Gastrocnemius medialis (tissue), 4 donors: ENCODE measurements around the gene CMIP.

ENCODE experiments used
- POLR2A ChIP-seq, 2 donors: fragments of 450-650 bp; IDR thresholded peaks; one replicate each; pipeline ENCODE4 v1.6.1; 2017; ENCODE audit warnings: antibody characterized with exemption in 2 of 2, mild to moderate bottlenecking in 2 of 2, moderate library complexity in 2 of 2
- TF ChIP-seq, protein P1 (sequence below), 5 experiments: fragments of 450-650 bp in 3 of 5; fragments of 200-600 bp in 2 of 5; sonication (generic) in 2 of 5; IDR thresholded peaks in 4 of 5; conservative IDR thresholded peaks in 1 of 5; 1 replicate in 4 of 5; 2 replicates in 1 of 5; pipeline ENCODE4 v1.5.1; 2016 to 2019; ENCODE audit warnings: antibody characterized with exemption in 5 of 5, mild to moderate bottlenecking in 3 of 5, moderate library complexity in 3 of 5

DNA sequence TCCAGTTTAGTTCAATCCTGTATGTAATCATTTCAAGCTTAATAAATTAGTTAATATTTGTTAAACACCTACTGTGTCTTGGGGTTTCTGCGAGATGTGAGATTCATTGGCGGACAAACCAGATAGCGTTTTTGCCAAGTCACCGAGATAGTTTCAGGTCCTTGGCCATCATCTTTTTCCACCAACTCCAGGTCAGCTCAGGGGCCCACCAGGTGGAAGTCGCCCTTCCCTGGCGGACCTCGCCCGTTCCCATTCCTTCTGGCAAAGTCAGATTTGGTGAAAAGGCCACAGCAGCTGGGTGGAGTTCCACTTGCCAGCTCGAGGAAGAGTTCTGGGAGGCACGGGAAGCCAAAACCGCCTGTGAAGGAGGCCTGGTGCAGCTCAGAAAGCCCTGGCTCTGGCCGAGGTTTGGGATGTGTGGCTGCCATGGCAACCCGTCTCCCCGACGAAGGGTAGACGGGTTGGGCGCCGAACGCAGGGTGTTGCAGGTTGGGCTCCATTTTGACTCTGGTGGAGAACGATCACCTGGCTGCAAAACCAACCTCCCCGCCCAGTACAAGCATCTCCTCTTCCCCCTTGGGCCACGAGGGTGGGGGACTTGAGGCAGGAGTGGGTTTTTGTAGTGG lies 39.5 kb downstream of the CMIP start:
- TF ChIP-seq, protein P1, sequence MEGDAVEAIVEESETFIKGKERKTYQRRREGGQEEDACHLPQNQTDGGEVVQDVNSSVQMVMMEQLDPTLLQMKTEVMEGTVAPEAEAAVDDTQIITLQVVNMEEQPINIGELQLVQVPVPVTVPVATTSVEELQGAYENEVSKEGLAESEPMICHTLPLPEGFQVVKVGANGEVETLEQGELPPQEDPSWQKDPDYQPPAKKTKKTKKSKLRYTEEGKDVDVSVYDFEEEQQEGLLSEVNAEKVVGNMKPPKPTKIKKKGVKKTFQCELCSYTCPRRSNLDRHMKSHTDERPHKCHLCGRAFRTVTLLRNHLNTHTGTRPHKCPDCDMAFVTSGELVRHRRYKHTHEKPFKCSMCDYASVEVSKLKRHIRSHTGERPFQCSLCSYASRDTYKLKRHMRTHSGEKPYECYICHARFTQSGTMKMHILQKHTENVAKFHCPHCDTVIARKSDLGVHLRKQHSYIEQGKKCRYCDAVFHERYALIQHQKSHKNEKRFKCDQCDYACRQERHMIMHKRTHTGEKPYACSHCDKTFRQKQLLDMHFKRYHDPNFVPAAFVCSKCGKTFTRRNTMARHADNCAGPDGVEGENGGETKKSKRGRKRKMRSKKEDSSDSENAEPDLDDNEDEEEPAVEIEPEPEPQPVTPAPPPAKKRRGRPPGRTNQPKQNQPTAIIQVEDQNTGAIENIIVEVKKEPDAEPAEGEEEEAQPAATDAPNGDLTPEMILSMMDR (IDR thresholded peaks at IDR 0.05 in 4 of 5, conservative IDR thresholded peaks at IDR 0.05 in 1 of 5) = no peak
- TF ChIP-seq POLR2A (IDR thresholded peaks at IDR 0.05) = no peak
